Mucosa of descending colon (tissue), 3 donors: Measurements from ENCODE around the gene NAE1. TPM values are rescaled to one million over a fixed set of nuclear protein-coding genes. Genes with fewer than 3 reads are reported as not detected.

Experiments
- ATAC-seq: fragments of 200-7000 bp; cut with Tn5 transposase; one replicate; pipeline ENCODE4 v1.9.1; 2020; ENCODE audit warnings: mild to moderate bottlenecking, moderate library complexity
- DNase-seq, 3 donors: peaks; one replicate each; pipeline ENCODE4 v3.0.0-alpha.2; 2020
- H3K36me3 ChIP-seq: fragments of 200-600 bp; one replicate; pipeline ENCODE4 v1.8.0; 2021; ENCODE audit warnings: low read depth, mild to moderate bottlenecking
- H3K4me1 ChIP-seq: fragments of 200-600 bp; one replicate; pipeline ENCODE4 v1.8.0; 2021; ENCODE audit warnings: low read depth, mild to moderate bottlenecking
- H3K4me3 ChIP-seq: fragments of 200-600 bp; one replicate; pipeline ENCODE4 v1.8.0; 2021; ENCODE audit warnings: mild to moderate bottlenecking
- H3K9me3 ChIP-seq: fragments of 200-600 bp; one replicate; pipeline ENCODE4 v1.8.0; 2021; ENCODE audit warnings: mild to moderate bottlenecking
- CTCF ChIP-seq: fragments of 200-600 bp; IDR thresholded peaks from one replicate; pipeline ENCODE4 v1.8.0; 2022; ENCODE audit warnings: antibody characterized with exemption, mild to moderate bottlenecking
- intact Hi-C, 2 donors: fragments of 100-400 bp; cut with DNase I in 1 of 2; cut with micrococcal nuclease in 1 of 2; formaldehyde crosslinking; loops; one replicate each; pipeline versions ENCODE4 v1.11.0 to v1.11.1; 2022; cut with DNase I, micrococcal nuclease
- total RNA-seq, 3 donors: library from RNA; stranded (reverse); fragmentation: NEBNext Ultra II Directional in 2 of 3; extraction: Animal tissue kit (Norgen Biotek cat#: 25700) in 2 of 3; gene quantifications; one replicate each; pipeline versions ENCODE4 v1.2.1 to v1.2.4, GENCODE V29; 2021 to 2023
- donor health status: DM: no; HTN: no; CAD: no; lungs with moderate emphysema.
- donor health status: DM: no; HTN: no; CAD: no.
- donor health status: DM: no; HTN: yes; CAD: no.

NAE1 gene
- total RNA-seq, 3 donors from 2014 or later = 48.4 to 52.9 (median 50.8) TPM

DNA sequence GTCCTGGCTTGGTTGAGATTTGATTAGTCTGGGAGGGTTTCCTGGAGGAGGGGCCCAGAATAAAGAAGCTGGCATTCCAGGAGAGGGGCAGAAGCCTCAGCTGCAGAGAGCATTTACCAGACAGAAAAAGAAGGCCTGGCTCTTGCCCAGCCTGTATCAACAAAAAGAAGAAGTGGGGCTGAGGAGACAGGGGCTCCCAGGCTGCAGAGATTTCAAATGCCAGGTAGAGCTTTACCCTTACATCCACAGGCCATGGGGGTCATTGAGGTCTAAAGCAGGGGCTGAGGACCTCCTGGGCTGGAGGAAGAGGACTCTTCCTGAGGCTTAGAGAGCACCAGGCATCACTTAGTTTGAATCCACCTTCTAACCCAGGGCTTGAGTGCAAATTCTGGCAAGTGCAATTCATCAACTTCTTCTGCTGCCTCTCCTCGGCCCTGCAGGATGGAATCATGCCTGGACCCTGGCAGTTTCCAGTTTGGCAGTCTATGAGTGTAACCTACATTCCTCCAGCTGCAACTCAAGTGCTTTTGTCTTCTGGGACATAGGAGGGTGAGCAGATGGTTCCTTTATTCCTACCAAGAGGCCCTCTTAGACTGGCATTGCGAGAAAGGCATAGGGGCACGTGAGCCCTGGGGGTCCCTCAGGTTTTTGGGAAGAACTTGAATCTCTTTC is 28.8 kb upstream of the NAE1 start:
- DNase-seq (peak in 1 of 3 donors; percentile 3), ATAC-seq (no peak)
- Histone ChIP-seq H3K9me3 (no peaks in the 10 kb centered on the region), H3K36me3 (no peaks in the 10 kb centered on the region), H3K4me1 (no peaks in the 10 kb centered on the region), H3K4me3 (no peak overlapping the region)
- no peak for TF ChIP-seq CTCF
- intact Hi-C loops = no loop called here

GRCh38 chr16:66858740-66859396 is 28.1 kb upstream of the NAE1 start:
- TF ChIP-seq CTCF = no peak
- H3K4me3 ChIP-seq = no peak overlapping the region
- no peaks in the 10 kb centered on the region for H3K9me3 ChIP-seq
- ATAC-seq (peak; percentile 74), DNase-seq (peak in 1 of 3 donors; percentile 44)
- intact Hi-C loops = no loop called here
- no peaks in the 10 kb centered on the region for H3K4me1 ChIP-seq
- H3K36me3 ChIP-seq = no peaks in the 10 kb centered on the region

DNA sequence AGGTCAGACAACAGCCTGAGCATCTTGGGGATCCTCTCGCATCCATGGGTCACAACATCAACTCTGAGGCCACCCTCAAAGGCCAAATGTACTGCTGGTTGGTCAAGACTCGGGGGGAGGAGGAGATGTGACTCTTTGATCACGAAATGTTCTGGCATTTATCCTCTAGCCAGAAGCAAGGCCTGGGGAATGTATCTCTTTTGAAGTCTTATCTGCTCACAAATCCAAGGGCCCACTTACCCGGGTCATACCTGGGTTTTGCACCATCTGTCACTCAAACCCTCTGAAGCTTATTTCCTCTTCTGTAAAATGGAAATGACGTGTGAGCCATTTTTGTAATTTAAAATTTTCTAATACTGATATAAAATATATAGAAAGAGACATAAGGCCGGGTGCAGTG is 26.7 kb upstream of the NAE1 start:
- H3K4me3 ChIP-seq = no peak overlapping the region
- no peak for TF ChIP-seq CTCF
- ATAC-seq (no peak), DNase-seq (peak in 1 of 3 donors; percentile 8)
- intact Hi-C loops = no loop called here
- H3K36me3 ChIP-seq = no peaks in the 10 kb centered on the region
- no peaks in the 10 kb centered on the region for H3K9me3 ChIP-seq
- no peaks in the 10 kb centered on the region for H3K4me1 ChIP-seq

DNA sequence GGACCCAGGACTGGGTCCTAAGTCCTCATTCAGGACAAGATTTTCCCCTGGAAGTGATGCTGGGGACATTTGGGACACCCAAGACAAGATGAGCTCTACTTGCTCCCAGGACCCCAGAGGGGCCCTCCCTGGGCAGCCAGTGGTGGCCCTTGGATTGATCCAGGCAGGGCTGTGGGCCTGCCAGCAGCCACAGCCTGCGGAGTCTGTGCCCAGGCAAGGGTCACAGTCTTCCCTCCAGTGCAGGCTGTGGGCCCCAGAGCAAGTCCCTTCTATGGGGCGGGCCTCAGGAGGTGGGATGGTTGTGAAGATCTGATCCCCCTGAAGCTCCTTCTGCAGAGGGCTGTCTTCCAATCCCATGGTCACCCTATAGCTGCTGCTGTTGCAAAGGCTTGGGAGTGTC is 26.0 kb upstream of the NAE1 start:
- intact Hi-C loops = no loop called here
- ATAC-seq (no peak), DNase-seq (no peak)
- Histone ChIP-seq H3K36me3 (no peaks in the 10 kb centered on the region), H3K9me3 (no peaks in the 10 kb centered on the region), H3K4me3 (no peak overlapping the region), H3K4me1 (no peaks in the 10 kb centered on the region)
- TF ChIP-seq CTCF = no peak

- TF ChIP-seq CTCF = no peak
- H3K4me3 ChIP-seq = no peak overlapping the region
- H3K9me3 ChIP-seq = no peaks in the 10 kb centered on the region
- intact Hi-C loops = no loop called here
- ATAC-seq (no peak), DNase-seq (no peak)
- no peaks in the 10 kb centered on the region for H3K4me1 ChIP-seq
- H3K36me3 ChIP-seq = no peaks in the 10 kb centered on the region
These were observed 25.5 kb upstream of the NAE1 start for GRCh38 chr16:66856184-66856730.
